ENCODE data around the gene UGT3A1. TPM values are rescaled to one million over a fixed set of nuclear protein-coding genes. Genes with fewer than 3 reads are reported as not detected.
"Not testable (repeated sequence)": the region's sequence is repeated elsewhere in the genome, so short reads cannot be mapped to it uniquely, and the experiment has no call there.

Gene UGT3A1
- total RNA-seq, 1 donor from 2014 or later: 0.82 TPM

GRCh38 chr5:36031223-36031622 is 40.0 kb upstream of the UGT3A1 start:
- Mint-ChIP-seq H3K36me3 (no peaks in the 10 kb centered on the region), H3K27ac (no peak overlapping the region), H3K27me3 (peaks cover 3% of the 10 kb centered on the region), H3K4me1 (ENCODE audit: unreplicated experiment) (no peaks in the 10 kb centered on the region), H3K4me3 (no peak overlapping the region), H3K9me3 (no peaks in the 10 kb centered on the region)
- DNase-seq (ENCODE audit: extremely low spot score, unreplicated experiment): no peak
- no peak for TF ChIP-seq CTCF (conservative IDR thresholded peaks at IDR 0.05)

- no peak for TF ChIP-seq CTCF (conservative IDR thresholded peaks at IDR 0.05)
- Mint-ChIP-seq H3K36me3 (no peaks in the 10 kb centered on the region), H3K27me3 (peaks cover 3% of the 10 kb centered on the region), H3K4me1 (ENCODE audit: unreplicated experiment) (no peaks in the 10 kb centered on the region), H3K27ac (no peak overlapping the region), H3K9me3 (no peaks in the 10 kb centered on the region), H3K4me3 (no peak overlapping the region)
- no peak for DNase-seq (ENCODE audit: extremely low spot score, unreplicated experiment)
These were observed 38.7 kb upstream of the UGT3A1 start for GRCh38 chr5:36029914-36030313.

DNA sequence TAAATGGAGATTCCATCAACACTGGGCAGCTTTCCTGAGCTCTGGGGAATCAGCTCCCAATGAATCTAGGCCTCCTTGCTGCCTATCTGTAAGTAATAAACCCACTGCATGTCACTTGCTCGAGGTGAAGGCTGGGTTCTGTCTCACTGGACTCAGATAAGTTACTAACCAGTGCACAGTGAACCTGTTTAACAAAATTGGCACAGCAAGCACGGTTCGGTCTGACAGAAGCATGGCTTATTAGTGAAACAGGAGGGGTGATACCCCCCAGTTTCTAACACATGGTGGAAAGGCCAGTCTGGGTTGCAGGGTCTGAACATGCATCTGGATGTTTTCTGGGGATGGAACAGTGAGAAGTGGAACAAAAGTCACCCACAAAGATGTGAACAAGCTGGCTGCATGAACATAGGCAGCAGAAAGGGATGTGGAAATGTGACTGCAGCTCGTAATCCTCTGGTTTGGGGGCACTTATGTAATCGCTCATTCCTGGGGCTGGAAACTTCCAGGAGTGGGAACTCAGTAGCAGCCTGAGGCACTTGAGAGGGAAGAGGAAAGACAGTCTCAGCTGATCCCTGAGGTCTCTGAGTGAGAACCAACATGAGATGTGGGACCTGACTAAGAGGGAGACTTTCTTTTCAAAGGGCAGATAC is 37.8 kb upstream of the UGT3A1 start:
- no peak for DNase-seq (ENCODE audit: extremely low spot score, unreplicated experiment)
- Mint-ChIP-seq H3K9me3 (no peaks in the 10 kb centered on the region), H3K27me3 (peaks cover 3% of the 10 kb centered on the region), H3K4me1 (ENCODE audit: unreplicated experiment) (no peaks in the 10 kb centered on the region), H3K36me3 (no peaks in the 10 kb centered on the region), H3K27ac (no peak overlapping the region), H3K4me3 (no peak overlapping the region)
- no peak for TF ChIP-seq CTCF (conservative IDR thresholded peaks at IDR 0.05)

- H3K4me1 Mint-ChIP-seq (ENCODE audit: unreplicated experiment): peaks cover 2% of the 10 kb centered on the region
- no peaks in the 10 kb centered on the region for H3K36me3 Mint-ChIP-seq
- H3K4me3 Mint-ChIP-seq: no peak overlapping the region
- no peak for DNase-seq (ENCODE audit: extremely low spot score, unreplicated experiment)
- H3K27me3 Mint-ChIP-seq: peaks cover 3% of the 10 kb centered on the region
- no peaks in the 10 kb centered on the region for H3K9me3 Mint-ChIP-seq
- H3K27ac Mint-ChIP-seq: no peak overlapping the region
- TF ChIP-seq CTCF (conservative IDR thresholded peaks at IDR 0.05): no peak
These were observed 36.5 kb upstream of the UGT3A1 start for GRCh38 chr5:36027711-36028110.

GRCh38 chr5:36026706-36027465 is 35.7 kb upstream of the UGT3A1 start:
- Mint-ChIP-seq H3K4me1 (ENCODE audit: unreplicated experiment) (peaks cover 4% of the 10 kb centered on the region), H3K9me3 (no peaks in the 10 kb centered on the region), H3K4me3 (no peak overlapping the region), H3K27ac (no peak overlapping the region), H3K27me3 (peaks cover 3% of the 10 kb centered on the region), H3K36me3 (no peaks in the 10 kb centered on the region)
- TF ChIP-seq CTCF (conservative IDR thresholded peaks at IDR 0.05): no peak
- DNase-seq (ENCODE audit: extremely low spot score, unreplicated experiment): no peak

GRCh38 chr5:36022246-36022645 is 31.1 kb upstream of the UGT3A1 start:
- H3K4me1 Mint-ChIP-seq (ENCODE audit: unreplicated experiment); H3K27ac Mint-ChIP-seq; H3K27me3 Mint-ChIP-seq; H3K9me3 Mint-ChIP-seq; H3K36me3 Mint-ChIP-seq; H3K4me3 Mint-ChIP-seq; DNase-seq (ENCODE audit: extremely low spot score, unreplicated experiment): not testable (repeated sequence)

GRCh38 chr5:36019584-36019983 is 28.4 kb upstream of the UGT3A1 start:
- not testable (repeated sequence) for H3K4me1 Mint-ChIP-seq (ENCODE audit: unreplicated experiment); H3K9me3 Mint-ChIP-seq; H3K36me3 Mint-ChIP-seq; H3K27me3 Mint-ChIP-seq; DNase-seq (ENCODE audit: extremely low spot score, unreplicated experiment); H3K4me3 Mint-ChIP-seq; H3K27ac Mint-ChIP-seq

Measured in type B pancreatic cell (in vitro differentiated cells).